GM21737 (cell line): Measurements from ENCODE around the gene LIN7A.
"Not testable (repeated sequence)": the region's sequence is repeated elsewhere in the genome, so short reads cannot be mapped to it uniquely, and the experiment has no call there.

Experiments
- ATAC-seq: cut with Tn5 transposase; IDR thresholded peaks from one replicate; pipeline ENCODE4 v1.9.1; 2021; ENCODE audit warnings: mild to moderate bottlenecking, moderate library complexity; ENCODE audit not compliant: unreplicated experiment

LIN7A gene

DNA sequence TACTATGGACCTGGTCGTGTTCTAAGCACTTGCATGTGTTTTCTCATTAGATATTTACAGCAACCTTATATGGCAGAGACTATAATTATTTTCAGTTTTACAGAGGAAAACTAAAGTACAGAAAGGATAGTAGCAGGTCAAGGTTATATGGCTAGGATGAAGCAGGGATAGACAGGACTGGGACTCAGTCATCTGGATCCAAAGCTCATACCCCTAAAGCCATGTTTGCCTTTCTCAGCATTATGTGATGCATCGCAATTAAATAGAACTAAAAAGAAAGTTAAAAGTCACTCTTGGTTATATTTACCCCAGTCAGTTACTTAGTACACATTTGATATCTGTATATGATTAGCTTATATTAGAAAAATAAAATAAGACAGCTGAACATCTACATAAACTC, 13.3 kb downstream of the LIN7A start:
- ATAC-seq: no peak

DNA sequence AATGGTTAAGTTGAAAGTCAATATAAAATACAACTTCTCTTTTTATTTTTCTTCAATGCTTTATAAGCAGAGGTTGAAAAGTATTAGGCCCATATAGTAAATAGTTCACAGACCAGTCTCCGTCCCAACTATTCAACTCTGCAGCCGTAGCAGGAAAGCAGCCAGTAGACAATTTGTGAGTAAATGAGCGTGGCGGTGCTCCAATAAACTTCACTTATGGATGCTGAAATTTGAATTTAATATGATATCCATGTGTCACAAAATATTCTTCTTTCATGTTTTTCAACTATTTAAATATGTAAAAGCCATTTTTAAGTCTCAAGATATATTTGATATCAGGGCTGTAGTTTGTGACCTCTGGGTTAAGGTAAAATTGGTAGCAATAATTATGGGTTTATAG, 17.7 kb downstream of the LIN7A start:
- no peak for ATAC-seq

DNA sequence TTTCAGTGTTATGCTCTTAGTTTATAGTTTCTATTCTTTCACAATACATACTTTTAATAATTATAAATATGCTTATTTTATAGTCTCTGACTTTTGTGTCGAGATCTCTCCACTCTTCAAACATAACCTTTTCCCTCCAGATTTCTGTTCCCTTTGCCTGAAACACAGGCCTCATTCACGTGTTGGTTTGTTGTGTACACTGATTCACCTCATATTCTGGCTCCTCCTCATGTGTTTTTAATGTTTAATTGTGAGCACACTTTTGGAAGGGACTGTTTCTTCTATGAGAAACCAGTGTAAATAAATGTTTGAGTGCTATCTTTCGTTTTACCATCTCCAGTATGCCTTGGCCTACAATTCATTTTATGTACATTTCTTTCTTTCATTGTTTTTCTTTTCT, 20.1 kb downstream of the LIN7A start:
- ATAC-seq: no peak

DNA sequence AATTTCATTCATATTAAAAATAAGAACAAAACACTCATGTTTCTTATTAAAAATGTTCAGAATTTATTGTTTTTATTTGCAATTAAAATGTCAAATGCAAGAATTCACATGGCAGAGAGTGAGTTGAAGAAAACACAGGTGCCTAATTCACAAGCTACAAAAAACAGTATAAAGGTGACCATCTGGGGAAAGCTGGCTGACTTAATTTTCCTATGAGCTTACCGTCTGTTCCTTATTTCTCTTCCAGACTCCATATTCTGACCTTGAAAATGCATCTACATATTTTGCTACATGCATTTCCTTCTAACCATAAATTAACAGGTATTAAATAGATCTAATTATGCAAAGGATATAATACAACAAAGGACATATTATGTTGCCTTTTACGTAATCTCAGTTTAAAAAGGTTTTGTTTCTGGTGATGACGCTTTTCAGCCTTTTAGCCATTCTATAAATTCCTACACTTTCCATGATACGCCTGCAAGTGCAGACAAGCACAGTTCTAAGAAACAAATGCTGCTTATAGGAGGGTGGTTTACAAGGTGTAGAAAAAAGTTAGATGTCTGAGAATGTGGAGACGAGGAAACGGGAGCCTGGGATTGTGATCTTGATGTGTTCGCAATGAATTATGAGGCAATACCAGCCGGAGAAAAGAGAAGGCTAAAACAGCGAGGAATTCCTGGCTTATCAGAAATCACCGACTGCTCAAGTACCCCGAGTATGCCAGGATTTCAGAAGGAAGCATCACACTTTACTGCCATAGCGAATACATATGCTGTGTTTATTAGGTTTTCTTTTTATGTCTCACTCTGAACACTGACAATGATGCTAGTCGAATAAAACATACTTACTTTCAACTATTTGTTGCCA, 24.6 kb downstream of the LIN7A start:
- no peak for ATAC-seq

DNA sequence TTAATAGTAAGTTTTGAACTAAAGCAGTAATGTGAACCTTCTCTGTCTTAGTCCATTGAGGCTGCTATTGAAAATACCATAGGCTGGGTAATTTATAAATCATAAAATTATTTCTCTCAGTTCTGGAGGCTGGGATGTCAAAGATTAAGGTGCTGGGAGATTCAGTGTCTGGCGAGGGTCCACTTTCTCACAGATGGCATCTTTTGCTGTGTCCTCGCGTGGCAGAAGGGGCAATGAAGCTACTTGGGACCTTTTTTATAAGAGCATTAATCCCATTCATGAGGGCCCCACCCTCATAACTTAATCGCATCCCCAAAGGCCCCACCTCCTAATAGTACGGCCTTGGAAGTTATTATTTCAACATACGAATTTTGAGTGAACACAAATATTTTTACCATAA, 28.4 kb downstream of the LIN7A start:
- ATAC-seq: no peak

DNA sequence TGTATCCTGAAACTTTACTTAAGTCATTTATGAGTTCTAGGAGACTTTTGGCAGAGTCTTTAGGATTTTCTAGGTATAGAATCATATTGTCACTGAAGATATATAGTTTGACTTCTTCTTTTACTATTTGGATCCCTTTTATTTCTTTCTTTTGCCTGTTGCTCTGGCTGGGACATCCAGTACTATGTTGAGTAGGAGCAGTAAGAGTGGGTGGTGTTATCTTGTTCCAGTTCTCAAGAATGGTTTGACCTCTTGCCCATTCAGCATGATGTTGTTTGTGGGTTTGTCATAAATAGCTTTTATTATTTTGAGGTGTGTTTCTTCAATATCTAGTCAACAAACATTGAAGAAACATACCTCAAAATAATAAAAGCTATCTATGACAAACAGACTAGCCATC, 35.0 kb downstream of the LIN7A start:
- ATAC-seq: no peak

DNA sequence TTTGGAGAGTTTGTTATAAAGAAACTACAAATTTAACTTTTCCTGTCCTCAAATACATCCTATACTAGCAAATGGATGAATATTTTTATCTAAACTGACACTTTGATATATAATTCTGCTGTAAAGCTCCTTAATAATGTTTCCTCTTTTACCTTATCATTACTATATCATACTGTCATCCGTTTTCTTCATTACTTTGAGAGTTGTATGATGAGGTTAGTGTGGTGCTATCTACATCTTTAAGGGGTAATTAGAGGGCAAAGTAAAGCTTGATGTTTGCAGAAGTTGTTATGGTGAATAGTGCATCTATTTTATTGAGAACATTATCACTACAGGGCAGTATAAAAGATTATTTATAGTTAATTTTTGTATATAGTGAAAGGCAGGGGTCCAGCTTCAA, 36.1 kb downstream of the LIN7A start:
- no peak for ATAC-seq

DNA sequence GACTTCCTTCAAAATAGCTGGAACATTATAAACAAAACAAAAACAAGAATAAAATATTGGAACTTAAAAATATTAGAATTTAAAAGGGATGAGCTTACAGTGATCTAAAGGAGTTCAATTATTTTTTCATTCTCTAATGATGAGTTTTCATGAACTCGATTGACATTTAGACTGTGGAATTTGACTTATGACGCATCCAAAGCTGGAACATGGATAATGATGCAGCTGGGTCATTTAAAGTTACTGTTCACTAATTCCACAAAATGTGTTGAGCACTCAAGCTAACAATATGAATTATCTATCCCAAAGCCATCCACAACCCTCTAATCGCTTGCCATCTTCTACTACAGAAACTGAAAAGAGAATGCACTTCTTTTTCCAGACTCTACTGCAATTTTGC, 42.5 kb downstream of the LIN7A start:
- no peak for ATAC-seq

DNA sequence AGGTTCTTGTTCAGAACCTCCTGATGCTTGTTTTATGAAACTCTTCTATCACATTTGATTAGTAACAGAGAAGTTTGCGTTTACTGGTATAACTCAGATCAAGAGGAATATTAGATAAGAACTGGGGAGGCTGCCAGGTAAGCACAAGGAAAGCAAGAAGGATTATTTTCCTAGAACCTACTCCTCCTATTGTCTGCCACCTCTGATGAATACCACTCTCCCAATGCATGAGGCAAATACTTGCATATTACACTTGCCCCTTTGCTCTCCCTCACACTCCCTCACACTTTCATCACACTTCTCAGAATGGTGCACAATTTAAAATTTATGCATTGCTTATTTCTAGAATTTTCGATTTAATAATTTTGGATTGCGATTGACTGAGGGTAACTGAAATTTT, 43.6 kb downstream of the LIN7A start:
- ATAC-seq: no peak

DNA sequence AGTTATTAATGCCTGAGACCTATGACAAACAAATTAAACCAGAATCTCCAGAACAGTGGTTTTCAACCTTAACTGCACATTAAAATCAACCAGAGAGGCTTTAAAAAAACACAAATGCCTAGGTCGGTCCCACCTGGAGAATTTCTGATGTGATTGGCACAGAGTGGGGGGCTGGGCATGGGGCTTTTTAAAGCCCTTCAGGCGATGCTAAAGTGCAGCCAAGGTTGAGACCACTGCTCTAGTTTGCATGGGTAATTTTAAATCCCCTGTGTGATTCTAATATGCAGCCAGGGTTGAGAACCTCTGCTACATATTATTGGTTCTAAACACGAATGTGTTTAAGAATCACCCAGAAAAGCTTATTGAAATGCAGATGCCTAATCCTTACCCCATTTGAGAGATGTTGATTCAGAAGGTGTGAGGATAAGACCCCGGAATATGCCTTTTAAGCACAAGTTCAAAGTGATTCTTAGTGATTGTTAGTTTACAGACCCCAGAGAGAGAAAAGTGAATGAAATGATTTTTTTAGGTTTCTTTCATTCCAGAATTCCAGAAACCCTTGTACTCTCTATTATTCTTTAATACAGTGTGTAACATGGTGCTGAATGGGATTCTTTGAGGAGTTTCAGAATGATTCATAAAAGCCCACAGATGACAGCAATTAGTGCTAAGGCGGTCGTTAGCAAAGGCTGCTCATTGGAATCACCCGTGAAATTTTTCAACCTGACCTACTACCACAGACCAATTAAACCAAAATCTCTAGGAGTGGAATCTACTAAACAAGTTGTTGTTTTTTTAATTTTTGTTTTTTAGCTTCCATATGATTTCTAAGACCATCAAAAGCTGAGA, 44.9 kb downstream of the LIN7A start:
- no peak for ATAC-seq

DNA sequence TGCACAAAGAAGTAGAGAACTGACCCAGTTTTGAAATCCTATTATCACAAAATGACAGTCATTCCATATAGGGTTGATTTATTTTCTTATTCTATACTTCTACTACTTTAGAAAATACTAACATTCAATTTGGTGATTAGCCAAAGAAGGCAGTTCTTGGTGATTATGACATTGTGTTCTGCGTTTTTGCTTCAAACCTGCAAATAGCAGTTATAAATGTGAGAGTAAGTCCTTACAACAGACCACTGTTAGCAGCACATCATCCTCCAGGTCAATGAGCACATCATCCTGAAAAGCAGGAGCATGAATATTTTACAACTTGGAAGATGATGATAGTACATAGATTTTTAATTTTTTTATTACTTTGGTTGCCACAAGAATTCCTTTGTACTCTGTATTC, 53.1 kb downstream of the LIN7A start:
- no peak for ATAC-seq

DNA sequence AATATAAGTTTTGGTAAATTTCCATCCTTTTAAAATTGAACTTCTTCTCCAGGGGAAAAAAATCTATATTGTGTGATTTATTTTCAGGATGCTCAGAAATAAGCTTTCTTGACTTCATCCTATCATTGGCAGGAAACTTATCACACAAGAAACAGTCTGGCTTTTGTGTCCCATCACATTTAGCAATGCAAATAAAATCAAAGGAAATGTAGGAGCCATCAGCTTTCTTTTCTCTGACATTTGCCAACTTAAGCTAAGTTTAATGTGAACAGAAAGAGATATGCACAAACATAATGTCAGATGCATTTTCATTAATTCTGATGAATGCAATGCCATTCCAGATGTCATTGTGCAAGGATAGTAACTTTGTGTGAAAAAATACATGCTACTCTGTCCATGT, 56.6 kb downstream of the LIN7A start:
- no peak for ATAC-seq

DNA sequence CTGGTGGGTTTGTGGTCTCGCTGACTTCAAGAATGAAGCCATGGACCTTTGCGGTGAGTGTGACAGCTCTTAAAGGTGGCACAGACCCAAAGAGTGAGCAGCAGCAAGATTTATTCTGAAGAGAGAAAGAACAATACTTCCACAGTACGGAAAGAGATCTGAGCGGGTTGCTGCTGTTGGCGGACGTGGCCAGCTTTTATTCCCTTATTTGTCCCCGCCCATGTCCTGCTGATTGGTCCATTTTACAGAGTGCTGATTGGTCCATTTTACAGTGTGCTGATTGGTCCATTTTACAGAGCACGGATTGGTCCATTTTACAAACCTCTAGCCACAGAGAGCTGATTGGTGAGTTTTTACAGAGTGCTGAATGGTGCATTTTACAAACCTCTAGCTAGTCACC, 59.3 kb downstream of the LIN7A start:
- not testable (repeated sequence) for ATAC-seq

DNA sequence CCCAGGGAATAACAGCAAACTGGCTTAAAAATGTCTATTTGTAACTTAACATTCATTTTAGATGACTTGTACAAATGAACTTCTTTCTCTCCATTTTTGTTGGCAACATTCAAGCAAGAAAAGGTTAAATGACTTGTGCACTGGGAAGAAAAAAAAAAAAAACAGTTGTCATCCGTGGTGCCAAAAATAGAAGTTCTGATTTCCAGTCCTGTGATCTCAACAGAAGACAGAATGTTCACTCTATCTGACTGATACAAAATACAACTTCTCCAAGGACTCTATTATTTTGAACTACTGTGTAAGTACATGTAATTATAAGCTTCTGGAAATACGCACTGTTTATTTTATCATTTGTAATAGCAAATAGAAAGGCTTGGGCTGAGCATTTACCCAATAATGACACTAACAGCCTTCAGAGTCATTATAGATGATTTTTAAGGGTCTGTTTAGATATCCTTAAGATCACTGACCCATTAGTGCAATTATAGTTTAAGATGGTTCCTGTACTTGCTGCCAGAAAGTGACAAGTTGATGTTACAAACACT, 59.9 kb downstream of the LIN7A start:
- no peak for ATAC-seq

DNA sequence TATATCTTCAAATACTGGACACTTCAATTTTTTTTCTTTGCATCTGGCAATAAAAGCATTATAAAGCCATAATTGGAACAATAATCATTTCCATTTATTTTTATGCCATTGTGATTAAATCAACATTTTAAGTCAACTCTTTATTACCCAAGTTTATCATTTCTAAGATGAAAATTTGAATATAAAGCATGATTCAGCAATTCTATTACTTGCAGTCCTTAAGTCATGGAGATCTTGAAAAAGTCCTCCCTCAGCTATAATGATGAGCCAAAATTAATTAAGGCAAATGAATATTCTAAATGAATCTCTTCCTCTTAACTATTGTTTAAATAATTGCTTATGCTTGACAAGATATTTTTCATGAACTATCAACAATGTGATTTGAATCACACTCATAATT, 65.7 kb downstream of the LIN7A start:
- no peak for ATAC-seq

DNA sequence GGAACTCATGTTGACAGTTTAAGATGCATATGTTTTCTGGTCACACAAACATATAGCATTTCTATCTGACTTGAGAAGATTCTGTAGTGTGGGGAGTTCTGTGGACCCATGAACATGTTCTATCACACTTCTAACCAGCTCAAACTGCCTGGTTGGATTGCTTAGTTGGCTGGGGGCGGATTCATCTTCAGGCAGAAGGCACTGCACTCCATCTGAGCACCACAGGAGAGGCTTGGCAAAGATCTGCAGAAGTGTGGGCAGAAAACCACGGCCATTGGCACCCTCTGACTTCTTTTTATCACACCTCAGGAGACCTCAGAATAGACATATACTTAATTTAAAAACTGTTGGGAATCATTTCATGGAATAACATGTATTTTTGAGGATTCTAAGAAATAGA, 68.5 kb downstream of the LIN7A start:
- ATAC-seq: no peak

DNA sequence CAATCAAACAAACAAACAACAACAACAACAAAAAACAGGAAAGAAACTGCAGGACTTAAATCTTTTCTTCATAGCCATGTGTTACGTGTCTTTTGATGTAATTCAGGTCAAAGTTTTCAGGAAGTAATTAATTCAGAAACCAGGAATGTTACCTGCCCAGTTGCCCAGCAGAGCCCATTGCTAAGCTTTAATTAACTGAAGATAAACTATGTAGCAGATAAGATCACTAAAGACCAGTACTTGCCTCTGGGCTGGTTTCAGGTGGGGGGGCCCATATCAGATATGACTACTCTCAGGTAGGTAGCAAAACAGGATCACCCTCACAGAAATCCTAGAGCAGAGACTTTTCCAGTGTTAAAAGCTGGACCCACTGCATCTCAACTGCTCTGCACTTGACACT, 69.2 kb downstream of the LIN7A start:
- no peak for ATAC-seq

DNA sequence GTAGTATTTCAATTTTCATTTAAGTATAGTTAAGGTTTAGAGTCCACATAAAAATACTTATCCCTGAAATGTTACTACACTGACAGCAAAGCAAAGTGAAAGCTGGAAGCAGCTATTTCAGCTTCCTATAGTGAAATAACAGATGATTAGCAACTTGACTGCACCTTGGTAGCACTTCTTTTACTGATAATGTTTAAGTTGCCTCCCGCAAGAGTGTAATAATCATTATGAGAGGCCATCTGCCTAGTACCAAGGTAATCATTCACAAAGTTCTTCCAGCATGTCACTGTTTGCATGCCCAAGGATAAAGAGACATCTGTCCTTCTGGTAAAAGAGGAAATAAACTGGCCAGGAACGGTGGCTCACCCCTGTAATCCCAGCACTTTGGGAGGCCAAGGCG, 69.8 kb downstream of the LIN7A start:
- no peak for ATAC-seq

DNA sequence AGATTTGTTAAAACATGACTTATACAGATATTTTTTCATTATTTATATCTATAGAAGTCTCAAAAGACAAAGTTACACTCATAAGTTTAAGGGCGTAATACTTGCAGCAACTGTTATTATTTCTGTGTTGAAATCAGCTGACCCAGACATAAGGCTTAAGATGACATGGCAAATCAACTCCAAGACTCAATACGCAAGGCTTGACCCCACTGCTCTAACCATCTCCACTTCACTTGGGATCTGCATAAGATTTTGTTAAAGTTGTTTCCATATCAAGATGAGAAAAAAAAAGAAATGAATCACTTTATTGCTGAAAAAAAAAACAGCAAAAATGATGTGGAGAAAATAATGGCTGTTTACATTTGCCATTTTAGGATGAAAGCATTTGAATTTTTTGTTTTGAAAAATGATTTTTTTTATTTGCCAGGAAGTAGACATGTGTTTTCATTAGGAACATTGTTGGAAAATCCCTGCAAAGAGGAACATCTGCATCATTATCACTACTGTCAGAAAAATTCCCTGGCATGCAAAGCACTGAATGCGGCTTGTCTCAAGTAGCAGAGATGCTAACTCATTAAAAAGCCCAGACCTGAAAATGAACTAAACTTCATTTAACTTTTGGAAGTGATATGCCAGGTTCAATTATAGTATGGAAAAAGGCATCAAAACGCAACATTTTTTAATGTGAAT, 73.5 kb downstream of the LIN7A start:
- no peak for ATAC-seq

DNA sequence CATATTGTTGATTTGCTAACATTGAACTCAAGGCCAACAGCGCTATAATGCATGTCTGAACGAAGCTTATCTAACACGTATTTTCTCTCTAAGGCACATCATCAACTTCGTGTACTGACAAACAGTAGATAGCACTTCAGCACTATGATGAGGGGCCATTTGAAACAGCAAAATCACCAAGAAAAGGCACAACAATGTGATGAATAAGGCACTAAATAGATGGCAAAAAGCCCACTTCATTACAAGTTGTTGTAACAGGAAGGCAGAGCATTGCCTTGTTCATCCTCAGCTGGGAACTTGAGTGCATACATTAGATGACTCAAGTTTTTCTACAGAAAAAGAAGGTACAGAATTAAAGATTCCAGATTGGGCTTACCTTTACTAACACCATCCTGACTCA, 75.2 kb downstream of the LIN7A start:
- no peak for ATAC-seq

DNA sequence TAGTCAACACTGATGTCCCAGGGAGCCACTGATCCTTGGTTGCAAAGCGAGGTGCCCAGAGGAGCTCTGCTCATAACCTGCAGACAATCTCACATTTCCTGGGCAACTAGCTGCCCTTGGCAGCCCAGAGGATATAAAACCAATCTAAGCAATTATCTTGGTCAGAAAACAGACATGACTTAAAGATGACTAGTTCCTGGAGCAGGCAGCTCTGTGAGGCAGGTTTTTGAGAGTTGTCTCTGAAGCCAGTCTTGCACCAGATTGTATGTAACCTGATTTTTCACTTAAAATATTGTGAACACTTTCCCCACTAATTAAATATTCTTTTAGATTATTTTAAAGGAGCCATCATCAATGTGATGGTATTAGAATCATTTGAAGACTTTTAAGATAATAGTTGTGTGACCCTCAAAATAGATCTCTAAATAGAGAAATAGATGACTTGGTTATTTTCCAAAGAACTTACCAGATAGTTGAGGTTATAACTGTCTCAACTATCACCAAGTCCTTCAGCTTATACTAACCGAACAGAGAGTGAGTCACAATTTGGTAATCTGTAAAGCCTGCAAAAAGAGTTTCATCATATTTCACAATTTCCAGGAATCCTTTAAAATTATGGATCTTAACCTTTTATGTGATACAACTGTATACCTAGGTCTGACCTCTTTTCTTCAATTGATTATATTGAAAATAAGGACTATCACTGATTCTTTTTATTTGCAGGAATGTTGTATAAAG, 75.9 kb downstream of the LIN7A start:
- ATAC-seq: no peak
